HepG2 (cell line): ENCODE data around the gene TBL3. TPM values are rescaled to one million over a fixed set of nuclear protein-coding genes. Genes with fewer than 3 reads are reported as not detected.
A peak's percentile ranks its signal among the peaks of the same experiment; 100 is the strongest.

Experiments
- AGO1 ChIP-seq: fragments of 200-400 bp; formaldehyde crosslinking; IDR thresholded peaks from 2 replicates; pipeline ENCODE4 v1.6.1; 2017; ENCODE audit warnings: mild to moderate bottlenecking, low read depth, low read length, moderate library complexity; ENCODE audit not compliant: poor library complexity, severe bottlenecking
- CHD2 ChIP-seq: IDR thresholded peaks from 2 replicates; pipeline ENCODE4 v1.6.1; 2011; ENCODE audit warnings: low read depth, low read length, improper control_type of control experiment
- EHMT2 ChIP-seq: fragments of 200-600 bp; sonication (generic); IDR thresholded peaks from 2 replicates; pipeline ENCODE4 v1.7.0; 2017; ENCODE audit warnings: antibody characterized with exemption, low read depth, low read length, borderline replicate concordance
- GFI1 ChIP-seq: sonication (generic); formaldehyde crosslinking; IDR thresholded peaks from 2 replicates; pipeline ENCODE4 v1.5.0; 2020; ENCODE audit warnings: missing genetic modification reagents, mild to moderate bottlenecking, borderline replicate concordance
- GTF3A ChIP-seq: sonication (generic); formaldehyde crosslinking; conservative IDR thresholded peaks from 2 replicates; pipeline ENCODE4 v1.4.0; 2020; ENCODE audit warnings: mild to moderate bottlenecking, missing genetic modification reagents
- MED8 ChIP-seq: sonication (generic); formaldehyde crosslinking; IDR thresholded peaks from 2 replicates; pipeline ENCODE4 v1.8.1; 2023; ENCODE audit warnings: mild to moderate bottlenecking, missing genetic modification reagents; ENCODE audit not compliant: insufficient replicate concordance
- MLX ChIP-seq: IDR thresholded peaks from 2 replicates; pipeline ENCODE4 v1.6.1; 2016
- NFATC3 ChIP-seq: sonication (generic); formaldehyde crosslinking; IDR thresholded peaks from 2 replicates; pipeline ENCODE4 v1.5.1; 2020; ENCODE audit warnings: mild to moderate bottlenecking, missing genetic modification reagents
- NFE2 ChIP-seq: sonication (generic); formaldehyde crosslinking; IDR thresholded peaks from 2 replicates; pipeline ENCODE4 v1.4.0; 2020; ENCODE audit warnings: missing genetic modification reagents
- NFIC ChIP-seq: IDR thresholded peaks from 2 replicates; pipeline ENCODE4 v1.6.1; 2012; ENCODE audit warnings: mild to moderate bottlenecking, low read length, inconsistent platforms
- REXO4 ChIP-seq: sonication (generic); formaldehyde crosslinking; IDR thresholded peaks from 2 replicates; pipeline ENCODE4 v1.8.0; 2022; ENCODE audit warnings: missing genetic modification reagents, mild to moderate bottlenecking, borderline replicate concordance
- SIX1 ChIP-seq: sonication (generic); formaldehyde crosslinking; IDR thresholded peaks from 2 replicates; pipeline ENCODE4 v1.4.0; 2020; ENCODE audit warnings: missing genetic modification reagents, borderline replicate concordance
- SKIL ChIP-seq: sonication (generic); formaldehyde crosslinking; IDR thresholded peaks from 2 replicates; pipeline ENCODE4 v1.8.0; 2022; ENCODE audit warnings: missing genetic modification reagents, mild to moderate bottlenecking, moderate library complexity, borderline replicate concordance
- SMYD3 ChIP-seq: sonication (generic); formaldehyde crosslinking; IDR thresholded peaks from 2 replicates; pipeline ENCODE4 v1.8.1; 2023; ENCODE audit warnings: mild to moderate bottlenecking, missing genetic modification reagents
- TAF1 ChIP-seq: sonication (generic); formaldehyde crosslinking; IDR thresholded peaks from 2 replicates; pipeline ENCODE4 v1.4.0; 2020; ENCODE audit warnings: missing genetic modification reagents
- THAP9 ChIP-seq: sonication (generic); formaldehyde crosslinking; IDR thresholded peaks from 2 replicates; pipeline ENCODE4; 2020; ENCODE audit warnings: missing genetic modification reagents, mild to moderate bottlenecking, borderline replicate concordance
- USF2 ChIP-seq, 2 experiments: sonication (generic) in 1 of 2; formaldehyde crosslinking in 1 of 2; IDR thresholded peaks; 2 replicates each; pipeline versions ENCODE4 v1.5.1 to v1.6.1; 2011 to 2020; ENCODE audit warnings: borderline replicate concordance in 1 of 2, low read depth in 1 of 2, low read length in 1 of 2, mild to moderate bottlenecking in 1 of 2, missing genetic modification reagents in 1 of 2, moderate library complexity in 1 of 2
- ZFP1 ChIP-seq: IDR thresholded peaks from 2 replicates; pipeline ENCODE4 v1.6.1; 2016
- ZFP62 ChIP-seq: sonication (generic); formaldehyde crosslinking; IDR thresholded peaks from 2 replicates; pipeline ENCODE4 v1.4.0; 2020; ENCODE audit warnings: missing genetic modification reagents
- ZNF12 ChIP-seq: sonication (generic); formaldehyde crosslinking; IDR thresholded peaks from 2 replicates; pipeline ENCODE4 v1.5.0; 2020; ENCODE audit warnings: missing genetic modification reagents
- ZNF335 ChIP-seq: sonication (generic); formaldehyde crosslinking; IDR thresholded peaks from 2 replicates; pipeline ENCODE4 v1.4.0; 2020; ENCODE audit warnings: missing genetic modification reagents
- ZNF747 ChIP-seq: sonication (generic); formaldehyde crosslinking; IDR thresholded peaks from 2 replicates; pipeline ENCODE4 v1.8.1; 2023; ENCODE audit warnings: missing genetic modification reagents, mild to moderate bottlenecking, borderline replicate concordance
- polyA plus RNA-seq, 8 experiments: library from polyadenylated mRNA; depleted of rRNA in 3 of 8; stranded (reverse) in 7 of 8; unstranded in 1 of 8; fragments of >200 nt; fragmentation: Illumina TruSeq in 4 of 8; extraction: Trizol in 4 of 8; gene quantifications; 2 replicates each; pipeline versions ENCODE4 v1.2.1 to v1.2.3, GENCODE V29; 2011 to 2016; ENCODE audit warnings: low read depth in 4 of 8, missing spikeins in 1 of 8, mixed read lengths in 1 of 8; ENCODE audit not compliant: insufficient read depth in 1 of 8
- total RNA-seq, 5 experiments: library from RNA; depleted of rRNA; stranded (reverse); fragments of >200 nt; fragmentation: Illumina TruSeq; extraction: Trizol; gene quantifications; 2 replicates each; pipeline ENCODE4 v1.2.3, GENCODE V29; 2016; ENCODE audit warnings: low read depth in 1 of 5

The TBL3 gene
- total and polyA plus RNA-seq, 2 of the 13 experiments (the other 11 are each of a cell fraction or from before 2014, with no cell fraction given), result 16.8 to 38.0 TPM

- TF ChIP-seq SKIL (CRISPR knock-in tag) (no peak), NFIC (no peak), ZNF12 (no peak), AGO1 (peak; percentile 42), ZNF335 (CRISPR knock-in tag) (no peak), EHMT2 (no peak), USF2 (IDR thresholded peaks at IDR 0.05; ENCODE audit: low read depth, low read length) (no peak), USF2 (CRISPR knock-in tag; IDR thresholded peaks at IDR 0.05; ENCODE audit: borderline replicate concordance) (no peak; the same call in 1 of the 2 replicates), ZNF747 (CRISPR knock-in tag) (peak; percentile 85; the same call in 1 of the 2 replicates), CHD2 (no peak), MED8 (CRISPR knock-in tag) (no peak), ZFP62 (no peak), NFE2 (CRISPR knock-in tag) (no peak), SIX1 (CRISPR knock-in tag) (no peak), REXO4 (CRISPR knock-in tag) (no peak), TAF1 (CRISPR knock-in tag) (peak; percentile 96), ZFP1 (no peak), THAP9 (CRISPR knock-in tag) (no peak), GTF3A (CRISPR knock-in tag) (no peak), NFATC3 (CRISPR knock-in tag) (no peak; the same call in 1 of the 2 replicates), SMYD3 (no peak), GFI1 (CRISPR knock-in tag) (peak; percentile 56; the same call in 1 of the 2 replicates), MLX (CRISPR knock-in tag) (no peak)
These were observed 12.4 kb upstream of the TBL3 start, which contains the start of gene NDUFB10 (continued) for GRCh38 chr16:1959269-1960039.
